ENCODE data around the gene LRBA.
A peak's percentile ranks its signal among the peaks of the same experiment; 100 is the strongest.

Gene LRBA

GRCh38 chr4:150875367-150875766 lies 139.7 kb downstream of the LRBA start:
- no peak for DNase-seq (ENCODE audit: low spot score)

- DNase-seq (ENCODE audit: low spot score) = no peak
Observed at GRCh38 chr4:150874338-150875226, 140.5 kb downstream of the LRBA start.

GRCh38 chr4:150867148-150867547 lies 147.9 kb downstream of the LRBA start:
- DNase-seq (ENCODE audit: low spot score) = peak; percentile 75

GRCh38 chr4:150863456-150863855 lies 151.6 kb downstream of the LRBA start:
- no peak for DNase-seq (ENCODE audit: low spot score)

GRCh38 chr4:150862829-150863228 lies 152.3 kb downstream of the LRBA start:
- no peak for DNase-seq (ENCODE audit: low spot score)

- no peak for DNase-seq (ENCODE audit: low spot score)
Observed at GRCh38 chr4:150859453-150859852, 155.6 kb downstream of the LRBA start.

GRCh38 chr4:150855981-150856510 lies 159.0 kb downstream of the LRBA start:
- no peak for DNase-seq (ENCODE audit: low spot score)

GRCh38 chr4:150854600-150854999 lies 160.5 kb downstream of the LRBA start:
- no peak for DNase-seq (ENCODE audit: low spot score)

- DNase-seq (ENCODE audit: low spot score) = no peak
Observed at GRCh38 chr4:150853882-150854281, 161.2 kb downstream of the LRBA start.

GRCh38 chr4:150852216-150852615 lies 162.9 kb downstream of the LRBA start:
- peak; percentile 47 for DNase-seq (ENCODE audit: low spot score)

- DNase-seq (ENCODE audit: low spot score) = no peak
Observed at GRCh38 chr4:150849016-150849415, 166.1 kb downstream of the LRBA start.

GRCh38 chr4:150828159-150828558 lies 186.9 kb downstream of the LRBA start:
- no peak for DNase-seq (ENCODE audit: low spot score)

- no peak for DNase-seq (ENCODE audit: low spot score)
Observed at GRCh38 chr4:150827226-150827625, 187.9 kb downstream of the LRBA start.

- DNase-seq (ENCODE audit: low spot score) = no peak
Observed at GRCh38 chr4:150826306-150826705, 188.8 kb downstream of the LRBA start.

GRCh38 chr4:150822407-150822806 lies 192.7 kb downstream of the LRBA start:
- DNase-seq (ENCODE audit: low spot score) = no peak

GRCh38 chr4:150821641-150822040 lies 193.4 kb downstream of the LRBA start:
- no peak for DNase-seq (ENCODE audit: low spot score)

- DNase-seq (ENCODE audit: low spot score) = no peak
Observed at GRCh38 chr4:150820409-150820808, 194.7 kb downstream of the LRBA start.

GRCh38 chr4:150818661-150819060 lies 196.4 kb downstream of the LRBA start:
- DNase-seq (ENCODE audit: low spot score) = no peak

GRCh38 chr4:150817804-150818528 lies 197.1 kb downstream of the LRBA start:
- DNase-seq (ENCODE audit: low spot score) = no peak

GRCh38 chr4:150817017-150817416 lies 198.1 kb downstream of the LRBA start:
- DNase-seq (ENCODE audit: low spot score) = no peak

- no peak for DNase-seq (ENCODE audit: low spot score)
Observed at GRCh38 chr4:150816491-150816890, 198.6 kb downstream of the LRBA start.

GRCh38 chr4:150814873-150815272 lies 200.2 kb downstream of the LRBA start:
- no peak for DNase-seq (ENCODE audit: low spot score)
